C4-2B (cell line): ENCODE data around the gene PDE4B.

ENCODE experiments used
- H3K27ac ChIP-seq: fragments of 450-650 bp; 2 replicates; pipeline ENCODE4 v1.5.1; 2017
- ZFX ChIP-seq: fragments of 450-650 bp; IDR thresholded peaks from 2 replicates; pipeline ENCODE4 v1.6.1; 2017
- TF ChIP-seq, protein P1 (sequence below): fragments of 450-650 bp; conservative IDR thresholded peaks from 2 replicates; pipeline ENCODE4 v1.5.1; 2017; ENCODE audit warnings: mild to moderate bottlenecking

Gene PDE4B

DNA sequence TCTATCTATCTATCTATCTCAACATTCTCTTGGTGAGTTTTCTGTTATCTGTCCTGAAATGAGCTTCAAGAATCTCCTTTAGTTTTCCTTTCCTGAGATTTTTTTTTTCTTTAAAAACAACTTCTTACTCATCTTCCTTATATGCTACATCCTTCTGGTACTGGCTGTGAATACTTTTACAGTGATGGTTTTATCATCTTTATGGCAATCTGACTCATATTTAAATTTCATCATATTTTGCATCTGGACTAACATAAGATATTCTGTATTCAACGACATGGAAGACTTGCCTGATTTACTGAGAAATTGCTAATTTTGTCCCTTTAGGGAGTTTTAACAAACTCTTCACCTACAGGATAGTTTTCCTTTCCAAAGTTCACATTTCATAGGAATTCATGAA is 33.0 kb downstream of the PDE4B start:
- no peak overlapping the region for H3K27ac ChIP-seq
- TF ChIP-seq, protein P1, sequence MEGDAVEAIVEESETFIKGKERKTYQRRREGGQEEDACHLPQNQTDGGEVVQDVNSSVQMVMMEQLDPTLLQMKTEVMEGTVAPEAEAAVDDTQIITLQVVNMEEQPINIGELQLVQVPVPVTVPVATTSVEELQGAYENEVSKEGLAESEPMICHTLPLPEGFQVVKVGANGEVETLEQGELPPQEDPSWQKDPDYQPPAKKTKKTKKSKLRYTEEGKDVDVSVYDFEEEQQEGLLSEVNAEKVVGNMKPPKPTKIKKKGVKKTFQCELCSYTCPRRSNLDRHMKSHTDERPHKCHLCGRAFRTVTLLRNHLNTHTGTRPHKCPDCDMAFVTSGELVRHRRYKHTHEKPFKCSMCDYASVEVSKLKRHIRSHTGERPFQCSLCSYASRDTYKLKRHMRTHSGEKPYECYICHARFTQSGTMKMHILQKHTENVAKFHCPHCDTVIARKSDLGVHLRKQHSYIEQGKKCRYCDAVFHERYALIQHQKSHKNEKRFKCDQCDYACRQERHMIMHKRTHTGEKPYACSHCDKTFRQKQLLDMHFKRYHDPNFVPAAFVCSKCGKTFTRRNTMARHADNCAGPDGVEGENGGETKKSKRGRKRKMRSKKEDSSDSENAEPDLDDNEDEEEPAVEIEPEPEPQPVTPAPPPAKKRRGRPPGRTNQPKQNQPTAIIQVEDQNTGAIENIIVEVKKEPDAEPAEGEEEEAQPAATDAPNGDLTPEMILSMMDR: no peak
- TF ChIP-seq ZFX: no peak

DNA sequence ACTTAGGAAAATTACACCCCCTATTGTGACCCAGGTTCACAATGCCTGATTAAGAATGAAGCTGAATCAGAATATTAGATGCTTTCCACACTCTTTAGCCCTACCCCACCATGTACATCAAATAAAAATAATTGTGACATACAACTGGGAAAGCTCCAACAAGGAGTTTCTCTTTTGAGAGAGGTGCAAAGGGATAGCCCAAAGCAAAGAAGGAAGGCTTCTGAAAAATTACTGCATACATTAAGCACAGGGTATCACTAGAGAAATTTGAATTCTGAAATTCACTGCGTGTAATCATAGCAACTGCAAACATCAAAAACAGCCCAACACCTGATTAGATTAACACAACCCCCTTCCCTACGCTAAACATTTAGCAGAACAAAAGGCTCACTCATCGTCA is 34.1 kb downstream of the PDE4B start:
- no peak overlapping the region for H3K27ac ChIP-seq
- TF ChIP-seq, protein P1: no peak
- no peak for TF ChIP-seq ZFX

DNA sequence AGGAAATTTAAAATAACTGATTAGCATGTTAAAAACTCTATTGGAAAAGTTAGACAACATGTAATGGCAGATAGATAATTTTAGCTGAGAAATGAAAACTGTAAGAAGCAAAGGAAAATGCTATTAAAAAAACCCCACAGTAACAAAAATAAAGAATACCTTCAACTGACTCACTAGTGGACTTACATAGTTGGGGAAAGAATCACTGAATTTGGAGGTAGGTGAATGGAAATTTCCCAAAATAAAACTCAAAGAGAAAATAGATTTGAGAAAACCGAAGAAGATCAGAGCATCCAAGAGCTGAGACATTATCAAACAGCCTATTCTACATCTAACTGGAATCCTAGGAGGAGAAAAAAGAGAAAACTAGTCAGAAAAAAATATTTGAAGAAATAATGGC is 34.7 kb downstream of the PDE4B start:
- TF ChIP-seq, protein P1: no peak
- TF ChIP-seq ZFX: no peak
- H3K27ac ChIP-seq: no peak overlapping the region

DNA sequence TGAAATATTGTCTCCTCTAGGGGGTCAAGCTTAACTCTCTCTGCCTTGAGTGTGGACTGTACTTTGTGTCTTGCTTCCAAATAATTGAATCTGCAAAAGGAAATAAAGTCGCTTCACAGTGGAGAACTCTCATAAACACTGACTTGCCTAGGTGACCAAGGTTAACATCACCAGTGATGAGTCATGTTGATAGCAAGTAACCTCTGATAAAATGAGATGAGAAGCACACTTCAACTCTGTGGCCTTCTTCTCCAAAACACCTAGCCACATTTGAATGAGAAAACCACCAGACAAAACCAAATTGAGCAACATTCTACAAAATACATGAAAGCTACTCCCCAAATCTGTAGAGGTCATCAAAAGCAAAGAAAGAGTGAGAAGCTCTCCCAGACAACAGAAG is 37.6 kb downstream of the PDE4B start:
- no peak overlapping the region for H3K27ac ChIP-seq
- TF ChIP-seq, protein P1: no peak
- TF ChIP-seq ZFX: no peak

DNA sequence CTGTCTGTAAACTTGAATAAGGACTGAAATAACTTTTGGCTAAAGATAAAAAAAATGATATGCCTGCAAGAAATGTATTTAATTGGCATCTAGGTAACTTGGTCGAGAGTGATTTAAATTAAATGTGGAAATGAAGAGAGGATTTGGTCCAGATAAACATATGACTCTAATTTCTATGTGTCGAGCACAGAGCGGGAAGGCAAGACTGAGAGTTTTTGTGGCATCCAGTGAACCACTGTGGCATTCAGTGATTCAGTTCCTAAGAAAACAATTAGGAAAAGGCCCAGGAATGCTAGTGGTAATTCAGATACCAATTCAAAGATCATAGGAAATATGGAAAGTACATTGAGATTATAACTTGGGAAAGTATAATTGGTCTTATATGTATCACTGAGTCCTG is 39.6 kb downstream of the PDE4B start:
- no peak for TF ChIP-seq ZFX
- TF ChIP-seq, protein P1: no peak
- H3K27ac ChIP-seq: no peak overlapping the region

DNA sequence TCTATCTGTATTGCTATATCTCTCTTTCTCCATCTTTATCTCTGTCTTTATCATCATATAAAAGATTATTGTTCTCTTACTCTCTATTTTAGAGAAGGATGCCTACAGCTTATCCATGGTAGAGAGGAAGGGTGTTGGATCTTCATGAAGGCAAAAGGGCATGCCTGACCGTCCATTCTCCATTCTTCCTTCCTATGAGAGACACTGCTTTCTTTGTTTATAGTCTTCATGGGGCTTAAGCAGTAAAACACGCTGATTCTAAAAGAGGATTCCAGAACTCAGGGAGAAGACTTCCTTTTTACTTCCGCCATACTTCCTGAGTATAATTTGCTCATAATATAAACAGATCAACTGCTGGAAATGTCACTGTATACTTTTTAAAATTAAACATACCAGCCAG is 44.0 kb downstream of the PDE4B start:
- no peak for TF ChIP-seq ZFX
- TF ChIP-seq, protein P1: no peak
- H3K27ac ChIP-seq: no peak overlapping the region

DNA sequence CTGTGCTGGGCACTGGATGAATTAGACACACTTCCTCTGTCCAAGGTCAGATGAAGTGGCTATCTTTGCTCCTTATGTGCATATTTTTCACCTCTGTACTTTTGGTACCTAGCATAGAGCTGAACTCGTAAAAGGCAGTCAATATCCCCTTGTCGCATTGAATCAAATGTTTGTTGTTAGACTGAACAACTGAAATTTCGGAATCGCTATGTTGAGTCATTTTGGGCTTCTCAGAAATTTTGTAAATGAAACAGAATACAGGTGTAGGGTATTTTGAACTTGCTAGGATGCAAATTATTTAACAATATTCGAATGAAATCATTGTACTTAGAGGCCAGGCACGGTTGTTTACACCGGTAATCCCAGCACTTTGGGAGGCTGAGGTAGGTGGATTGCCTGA is 48.0 kb downstream of the PDE4B start:
- H3K27ac ChIP-seq: no peak overlapping the region
- TF ChIP-seq, protein P1: no peak
- no peak for TF ChIP-seq ZFX
